ENCODE data around the gene CACUL1.
A peak's percentile ranks its signal among the peaks of the same experiment; 100 is the strongest.
"Not testable (repeated sequence)": the region's sequence is repeated elsewhere in the genome, so short reads cannot be mapped to it uniquely, and the experiment has no call there.

CACUL1 gene

GRCh38 chr10:118768041-118768919, 13.5 kb upstream of the CACUL1 start:
- no peak for DNase-seq

- DNase-seq: no peak
Measured at GRCh38 chr10:118767297-118768040, 12.7 kb upstream of the CACUL1 start.

- DNase-seq: no peak
Measured at GRCh38 chr10:118764195-118764594, 9.4 kb upstream of the CACUL1 start.

- DNase-seq: no peak
Measured at GRCh38 chr10:118763202-118763988, 8.6 kb upstream of the CACUL1 start.

- no peak for DNase-seq
Measured at GRCh38 chr10:118760265-118760664, 5.5 kb upstream of the CACUL1 start.

GRCh38 chr10:118758449-118758848, 3.7 kb upstream of the CACUL1 start:
- DNase-seq: no peak

- peak; percentile 39 for DNase-seq
Measured at GRCh38 chr10:118754229-118754555, 578 bp downstream of the CACUL1 start.

GRCh38 chr10:118753331-118754228, 1.2 kb downstream of the CACUL1 start:
- DNase-seq: no peak

- no peak for DNase-seq
Measured at GRCh38 chr10:118752409-118752808, 2.4 kb downstream of the CACUL1 start.

- DNase-seq: no peak
Measured at GRCh38 chr10:118751265-118751664, 3.5 kb downstream of the CACUL1 start.

- DNase-seq: no peak
Measured at GRCh38 chr10:118748041-118748440, 6.7 kb downstream of the CACUL1 start.

- DNase-seq: no peak
Measured at GRCh38 chr10:118746246-118746645, 8.5 kb downstream of the CACUL1 start.

- DNase-seq: no peak
Measured at GRCh38 chr10:118745056-118745455, 9.7 kb downstream of the CACUL1 start.

GRCh38 chr10:118744346-118744918, 10.3 kb downstream of the CACUL1 start:
- not testable (repeated sequence) for DNase-seq

GRCh38 chr10:118742782-118743181, 12.0 kb downstream of the CACUL1 start:
- no peak for DNase-seq

GRCh38 chr10:118742032-118742431, 12.7 kb downstream of the CACUL1 start:
- no peak for DNase-seq

GRCh38 chr10:118738406-118738805, 16.4 kb downstream of the CACUL1 start:
- DNase-seq: no peak

GRCh38 chr10:118737603-118738302, 17.0 kb downstream of the CACUL1 start:
- DNase-seq: no peak

GRCh38 chr10:118735294-118735693, 19.5 kb downstream of the CACUL1 start:
- DNase-seq: no peak

- no peak for DNase-seq
Measured at GRCh38 chr10:118734475-118734874, 20.3 kb downstream of the CACUL1 start.
